Measurements from ENCODE around the gene SFI1.
"Not testable (repeated sequence)": the region's sequence is repeated elsewhere in the genome, so short reads cannot be mapped to it uniquely, and the experiment has no call there.

Gene SFI1

DNA sequence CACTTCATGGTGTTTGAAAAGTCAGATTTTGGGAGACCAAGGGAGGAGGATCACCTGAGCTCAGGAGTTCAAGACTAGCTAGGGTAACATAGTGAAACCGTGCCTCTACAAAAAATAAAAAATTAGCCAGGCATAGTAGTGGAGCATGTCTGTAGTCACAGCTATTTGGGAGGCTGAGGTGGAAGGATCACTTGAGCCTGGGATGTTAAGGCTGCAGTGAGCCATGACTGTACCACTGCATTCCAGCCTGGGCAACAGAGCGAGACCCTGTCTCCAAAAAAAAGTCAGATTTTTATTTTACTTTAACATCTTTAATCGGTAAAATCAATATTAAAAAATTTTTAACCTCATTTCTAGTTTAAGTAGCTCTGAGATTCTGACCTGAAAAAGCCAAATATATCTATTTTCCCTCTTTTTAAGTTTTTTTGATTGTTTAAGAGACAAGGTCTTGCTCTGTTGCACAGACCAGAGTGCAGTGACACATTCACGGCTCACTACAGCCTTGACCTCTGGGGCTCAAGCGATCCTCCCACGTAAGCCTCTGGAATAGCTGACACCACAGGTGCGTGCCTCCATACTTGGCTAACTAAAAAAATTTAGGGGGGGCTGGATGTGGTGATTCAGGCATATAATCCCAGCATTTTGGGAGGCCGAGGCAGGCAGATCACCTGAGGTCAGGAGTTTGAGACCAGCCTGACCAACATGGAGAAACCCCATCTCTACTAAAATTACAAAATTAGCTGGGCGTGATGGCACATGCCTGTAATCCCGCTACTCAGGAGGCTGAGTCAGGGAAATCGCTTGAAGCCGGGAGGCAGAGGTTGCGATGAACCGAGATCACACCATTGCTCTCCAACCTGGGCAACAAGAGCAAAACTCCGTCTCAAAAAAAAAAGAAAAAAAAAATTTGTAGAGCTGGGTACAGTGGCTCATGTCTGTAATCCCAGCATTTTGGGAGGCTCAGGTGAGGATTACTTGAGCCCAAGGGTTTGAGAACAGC, 48.4 kb downstream of the SFI1 start:
- DNase-seq (ENCODE audit: low read depth in 2 of 2) = no peak

DNA sequence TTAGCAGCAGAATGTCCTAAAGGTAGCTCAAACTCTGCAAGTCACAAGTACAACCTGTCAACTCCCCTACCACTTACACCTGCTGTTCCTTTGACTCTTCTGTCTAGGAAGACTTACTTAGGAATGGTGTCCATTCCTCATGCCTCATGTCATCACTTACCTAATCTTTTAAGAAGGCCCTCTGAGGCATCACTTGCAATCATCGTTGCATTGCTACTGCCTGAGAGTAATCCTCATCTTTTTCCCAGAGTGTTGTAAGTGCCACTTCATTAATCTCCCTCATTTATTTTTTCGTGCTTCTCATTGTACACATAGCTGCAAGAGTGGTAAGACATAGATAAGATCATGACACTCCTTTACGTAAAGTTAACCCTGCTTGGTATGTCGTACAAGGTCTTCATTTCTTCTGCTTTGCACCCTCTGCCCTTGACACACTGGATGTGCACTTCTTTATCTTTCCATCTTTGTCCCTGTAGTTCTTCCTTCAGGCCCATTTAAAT, 54.6 kb downstream of the SFI1 start:
- DNase-seq (ENCODE audit: low read depth in 2 of 2) = no peak

DNA sequence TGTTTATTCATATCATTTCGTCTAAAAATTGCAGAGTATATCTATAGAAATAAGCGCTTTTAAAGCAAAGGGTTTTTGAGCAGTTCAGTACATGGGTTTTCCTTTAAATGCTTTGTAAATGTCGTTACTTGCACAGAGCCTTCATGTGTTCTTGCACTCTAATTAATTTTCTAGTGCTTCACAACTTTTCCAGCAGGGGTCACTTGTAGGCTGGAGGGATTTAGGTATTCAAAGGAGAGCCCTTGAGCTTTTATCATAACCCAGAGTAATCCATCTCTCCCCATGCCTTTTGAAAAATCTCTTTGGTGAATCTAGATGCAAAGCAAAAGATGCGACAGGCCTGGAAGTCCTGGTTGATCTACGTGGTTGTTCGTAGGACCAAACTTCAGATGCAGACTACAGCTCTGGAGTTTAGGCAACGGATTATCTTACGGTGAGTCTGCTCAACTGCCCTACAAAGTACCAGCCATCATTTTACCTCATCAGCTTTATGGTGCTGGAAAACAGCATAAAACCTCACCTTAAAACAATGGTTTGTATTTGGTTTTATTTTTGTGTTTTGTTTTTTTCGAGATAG, 60.4 kb downstream of the SFI1 start:
- DNase-seq (ENCODE audit: low read depth in 2 of 2) = no peak

DNA sequence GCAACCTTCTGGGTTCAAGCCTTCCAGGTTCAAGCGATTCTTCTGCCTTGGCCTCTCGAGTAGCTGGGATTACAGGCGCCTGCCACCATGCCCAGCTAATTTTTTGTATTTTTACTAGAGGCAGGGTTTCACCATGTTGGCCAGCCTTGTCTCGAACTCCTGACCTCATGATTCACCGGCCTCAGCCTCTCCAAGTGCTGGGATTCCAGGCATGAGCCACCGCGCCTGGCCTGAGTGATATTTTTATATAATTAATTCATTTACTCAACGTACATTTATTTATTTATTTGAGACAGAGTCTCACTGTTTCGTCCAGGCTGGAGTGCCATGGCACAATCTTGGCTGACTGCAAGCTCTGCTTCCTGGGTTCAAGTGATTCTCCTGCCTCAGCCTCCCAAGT, 62.2 kb downstream of the SFI1 start:
- DNase-seq (ENCODE audit: low read depth in 2 of 2) = not testable (repeated sequence)

DNA sequence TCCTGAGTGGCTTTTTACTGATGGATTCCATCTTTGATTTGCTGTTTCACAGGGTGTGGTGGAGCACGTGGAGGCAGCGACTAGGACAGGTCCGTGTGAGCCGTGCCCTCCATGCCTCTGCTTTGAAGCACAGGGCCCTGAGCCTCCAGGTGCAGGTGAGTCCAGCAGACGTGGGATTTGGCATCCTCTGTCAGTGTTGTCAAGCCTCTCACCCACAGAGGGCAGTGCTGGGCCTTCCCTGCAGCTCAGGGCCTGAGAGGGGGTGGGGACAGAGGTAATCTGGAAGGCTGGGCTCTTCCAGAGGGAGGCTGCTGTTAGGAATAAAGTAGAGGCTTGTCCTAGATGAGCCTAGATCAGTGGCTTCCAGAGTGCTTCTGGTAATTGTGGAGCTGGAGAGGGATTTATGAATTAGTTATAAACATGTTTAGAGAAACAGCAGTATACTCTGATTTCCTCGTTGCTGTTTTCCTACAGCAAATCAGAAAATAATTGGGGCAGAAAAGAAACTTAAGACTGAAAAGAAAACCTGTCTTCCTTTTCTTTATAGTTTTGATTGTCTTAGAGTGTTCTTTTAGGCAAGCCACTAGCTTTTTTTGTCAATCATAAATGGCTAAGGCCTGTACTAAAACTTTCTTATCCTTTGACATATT, 65.0 kb downstream of the SFI1 start:
- DNase-seq (ENCODE audit: low read depth in 2 of 2) = no peak

DNA sequence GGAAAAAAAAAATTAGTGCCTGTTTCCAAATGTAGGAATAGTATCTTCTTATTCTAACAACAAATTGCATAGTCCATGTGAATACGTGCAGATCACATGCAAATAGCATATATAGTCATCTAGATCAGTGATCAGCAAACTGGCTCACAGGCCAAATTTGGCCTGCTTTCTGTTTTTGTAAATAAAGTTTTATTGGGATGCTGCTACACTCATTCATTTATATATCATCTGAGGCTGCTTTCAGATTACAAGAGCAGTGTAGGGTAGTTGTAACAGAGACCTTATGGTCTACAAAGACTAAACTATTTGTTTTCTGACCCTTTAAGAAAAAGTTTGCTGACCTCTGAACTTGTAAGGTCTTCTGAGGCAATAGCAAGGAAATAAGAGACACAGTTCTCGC, 65.6 kb downstream of the SFI1 start:
- no peak for DNase-seq (ENCODE audit: low read depth in 2 of 2)

DNA sequence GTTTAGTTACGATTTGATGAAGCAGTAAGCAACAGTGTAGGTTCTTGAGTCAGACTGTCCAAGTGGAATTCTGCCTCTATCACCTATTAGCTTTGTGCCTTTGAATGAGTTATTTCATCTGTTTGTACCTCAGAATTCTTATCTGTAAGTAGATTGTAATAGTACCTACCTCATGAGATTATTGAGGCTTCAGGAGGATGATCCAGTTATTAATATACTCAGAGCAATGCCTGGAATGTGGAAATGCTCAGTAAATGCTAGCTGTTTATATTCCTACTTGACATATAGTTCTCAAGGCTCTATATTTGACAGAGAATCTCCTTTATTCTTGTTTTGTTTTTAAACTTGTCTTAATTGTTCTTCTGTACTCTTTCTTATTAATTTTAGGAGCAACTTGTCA, 70.1 kb downstream of the SFI1 start:
- DNase-seq (ENCODE audit: low read depth in 2 of 2) = no peak

DNA sequence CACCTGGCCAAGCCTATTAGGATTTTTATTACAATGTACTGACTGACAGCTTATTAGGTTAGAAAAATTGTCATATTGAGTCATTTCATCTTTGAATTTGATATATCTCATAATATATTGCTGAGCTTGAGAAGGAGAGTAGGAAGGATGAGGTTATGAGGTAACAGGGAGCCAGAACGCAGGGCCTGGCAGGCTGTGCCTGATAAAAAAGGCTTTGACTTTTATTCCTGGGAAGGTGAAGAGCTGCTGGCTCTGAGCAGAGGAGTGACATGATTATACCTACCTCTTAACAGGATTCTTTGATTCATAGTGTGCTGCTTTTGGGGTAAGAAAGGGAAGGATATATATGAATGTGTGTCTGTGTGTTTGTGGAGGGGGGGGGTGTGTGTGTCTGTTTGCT, 70.9 kb downstream of the SFI1 start:
- DNase-seq (ENCODE audit: low read depth in 2 of 2) = no peak

DNA sequence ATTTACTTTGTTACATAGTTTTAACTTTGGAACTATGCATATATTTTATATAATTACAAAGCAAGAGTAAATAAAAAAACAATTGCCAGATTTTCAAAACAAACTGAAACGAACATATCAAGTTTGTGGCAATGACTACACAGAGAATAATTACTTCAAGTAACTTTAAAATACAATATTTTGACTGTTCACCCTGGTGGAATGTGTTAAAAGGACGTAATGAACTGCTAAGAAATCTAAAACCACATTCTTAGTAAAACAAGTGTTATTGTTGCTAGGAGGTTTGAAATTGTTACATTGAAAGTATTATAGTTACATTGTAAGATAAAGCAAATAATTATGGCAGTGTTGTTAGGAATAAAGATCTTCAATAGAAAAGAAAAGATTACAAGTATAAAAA, 71.4 kb downstream of the SFI1 start:
- no peak for DNase-seq (ENCODE audit: low read depth in 2 of 2)

DNA sequence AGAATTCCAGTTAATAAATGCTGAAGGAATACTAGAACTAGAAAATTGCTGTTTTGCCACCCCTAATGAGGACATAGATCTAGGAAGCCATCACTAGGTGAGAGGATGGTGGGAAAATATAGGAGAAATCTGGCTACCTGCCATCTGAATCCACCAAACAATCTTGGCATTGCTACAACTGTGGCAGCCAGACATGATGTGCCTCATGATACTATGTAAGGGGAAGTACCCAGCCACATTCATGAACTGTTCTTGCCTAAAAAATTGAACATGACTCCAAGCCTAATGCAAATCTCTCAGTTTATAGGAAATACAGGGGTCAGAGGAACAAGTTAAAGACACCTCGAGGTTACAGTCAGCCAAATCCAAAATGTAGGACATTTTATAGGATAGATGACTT, 72.8 kb downstream of the SFI1 start:
- no peak for DNase-seq (ENCODE audit: low read depth in 2 of 2)

DNA sequence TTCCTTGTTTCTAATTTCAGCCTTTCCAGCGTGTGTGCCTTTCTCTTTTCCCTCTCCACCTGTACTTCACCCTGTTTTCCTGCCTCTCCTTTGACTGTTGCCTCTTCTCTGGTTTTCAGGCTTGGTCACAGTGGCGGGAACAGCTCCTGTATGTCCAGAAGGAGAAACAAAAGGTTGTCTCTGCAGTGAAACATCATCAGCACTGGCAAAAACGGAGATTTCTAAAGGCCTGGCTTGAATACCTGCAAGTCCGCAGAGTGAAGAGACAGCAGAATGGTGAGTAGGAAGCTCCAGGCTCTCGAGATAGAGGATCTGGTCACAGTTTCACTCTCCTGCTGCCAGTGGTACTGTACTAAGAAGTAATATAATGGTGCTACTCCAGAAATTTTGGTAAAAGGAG, 76.6 kb downstream of the SFI1 start:
- DNase-seq (ENCODE audit: low read depth in 2 of 2) = no peak

DNA sequence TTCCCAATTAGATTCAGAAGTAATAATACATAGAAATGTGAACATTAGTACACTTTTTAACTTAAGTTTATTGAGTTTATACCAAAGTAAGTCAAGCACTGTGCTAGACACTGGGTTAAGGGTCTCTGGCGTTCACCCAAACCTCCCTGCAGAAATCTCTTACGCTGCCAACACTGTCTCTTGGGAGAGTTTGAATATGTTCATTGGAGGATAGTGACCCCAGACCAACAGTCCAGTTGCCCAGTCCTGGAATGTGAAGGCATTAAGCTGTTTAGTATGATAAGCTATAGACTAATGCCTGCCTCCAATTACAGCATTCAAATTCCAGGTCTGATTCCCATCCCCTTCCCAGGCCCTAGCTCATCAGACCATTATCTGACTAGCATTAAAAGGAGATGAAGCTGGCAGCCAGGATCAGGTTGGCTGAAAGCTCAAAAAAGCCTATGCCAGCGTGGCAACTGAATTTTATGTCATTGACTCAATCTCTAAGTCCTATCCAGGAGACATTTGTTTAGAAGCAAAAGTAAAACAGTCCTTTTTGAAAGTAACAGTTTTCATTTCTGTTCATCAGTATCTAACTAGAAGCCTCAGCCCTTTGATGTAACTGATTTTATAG, 77.8 kb downstream of the SFI1 start:
- no peak for DNase-seq (ENCODE audit: low read depth in 2 of 2)

DNA sequence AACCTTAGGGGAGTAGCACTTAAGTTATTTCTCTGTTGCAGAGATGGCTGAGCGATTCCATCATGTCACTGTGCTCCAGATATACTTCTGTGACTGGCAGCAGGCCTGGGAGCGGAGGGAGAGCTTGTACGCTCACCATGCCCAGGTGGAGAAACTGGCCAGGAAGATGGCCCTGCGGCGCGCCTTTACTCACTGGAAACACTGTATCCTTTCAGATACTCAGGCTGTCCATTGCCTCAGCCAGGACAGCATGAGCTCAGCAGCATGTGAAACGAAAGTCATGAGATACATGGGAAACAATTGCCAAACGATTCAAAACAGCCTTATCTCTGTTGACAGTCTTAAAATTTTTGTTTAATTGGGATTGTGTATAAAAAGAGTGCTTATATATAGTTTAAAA, 78.9 kb downstream of the SFI1 start:
- DNase-seq (ENCODE audit: low read depth in 2 of 2) = no peak

DNA sequence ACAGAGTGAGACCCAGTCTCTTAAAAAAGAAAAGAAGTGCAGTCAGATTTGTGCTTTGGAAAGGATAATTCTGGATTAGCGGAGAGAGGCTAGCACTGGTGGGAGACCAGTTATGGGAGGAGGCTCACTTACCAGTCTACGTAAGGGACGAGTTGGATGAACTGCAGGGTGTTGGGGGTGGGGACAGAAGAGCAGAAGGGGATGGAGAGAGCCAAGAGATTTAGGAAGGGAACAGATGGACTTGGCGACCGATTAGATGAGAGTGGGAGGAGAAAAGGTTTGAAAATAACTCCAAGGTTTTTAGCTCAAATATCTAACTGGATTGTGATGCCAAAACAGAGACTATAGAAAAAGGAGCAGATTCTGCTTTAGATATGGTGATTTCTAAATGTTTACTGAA, 81.4 kb downstream of the SFI1 start:
- no peak for DNase-seq (ENCODE audit: low read depth in 2 of 2)

DNA sequence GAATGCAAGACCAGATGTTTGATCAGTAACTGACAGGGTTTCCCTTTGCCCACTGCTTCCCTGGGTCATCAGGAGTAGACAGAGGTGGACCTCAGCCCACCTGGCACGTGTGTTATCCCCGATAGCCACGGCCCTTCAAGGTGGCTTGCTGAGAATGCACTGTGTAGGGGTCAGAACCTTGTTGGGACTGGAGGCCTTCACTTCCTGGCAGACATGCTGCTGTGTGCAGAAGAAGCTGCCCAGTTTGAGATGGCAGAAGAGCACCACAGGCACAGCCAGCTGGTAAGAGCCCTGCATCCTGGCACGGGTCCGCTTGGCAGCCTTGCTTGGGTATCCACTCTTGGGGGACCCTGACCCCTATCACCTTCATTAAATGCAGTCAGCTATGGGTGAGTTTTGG, 81.8 kb downstream of the SFI1 start:
- no peak for DNase-seq (ENCODE audit: low read depth in 2 of 2)

DNA sequence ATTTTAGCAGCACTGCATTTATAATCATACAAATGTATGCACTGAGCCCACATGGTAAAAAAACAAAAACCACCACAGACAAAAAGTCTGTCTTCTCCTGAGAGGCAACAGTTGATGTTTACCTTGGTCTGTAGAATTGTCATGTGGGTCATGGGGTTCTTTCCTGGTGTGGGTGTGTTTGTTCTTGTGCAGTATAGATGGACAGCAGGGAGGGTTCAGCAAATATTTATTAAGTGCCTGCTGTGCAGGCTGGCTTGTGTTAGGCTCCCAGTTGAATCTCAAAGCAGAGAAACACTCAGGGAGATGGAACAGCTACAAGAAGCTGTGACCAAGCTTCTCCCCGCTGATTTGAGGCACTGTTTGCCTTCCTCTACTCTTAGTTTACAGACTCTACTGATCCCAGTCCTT, 83.5 kb downstream of the SFI1 start:
- no peak for DNase-seq (ENCODE audit: low read depth in 2 of 2)

DNA sequence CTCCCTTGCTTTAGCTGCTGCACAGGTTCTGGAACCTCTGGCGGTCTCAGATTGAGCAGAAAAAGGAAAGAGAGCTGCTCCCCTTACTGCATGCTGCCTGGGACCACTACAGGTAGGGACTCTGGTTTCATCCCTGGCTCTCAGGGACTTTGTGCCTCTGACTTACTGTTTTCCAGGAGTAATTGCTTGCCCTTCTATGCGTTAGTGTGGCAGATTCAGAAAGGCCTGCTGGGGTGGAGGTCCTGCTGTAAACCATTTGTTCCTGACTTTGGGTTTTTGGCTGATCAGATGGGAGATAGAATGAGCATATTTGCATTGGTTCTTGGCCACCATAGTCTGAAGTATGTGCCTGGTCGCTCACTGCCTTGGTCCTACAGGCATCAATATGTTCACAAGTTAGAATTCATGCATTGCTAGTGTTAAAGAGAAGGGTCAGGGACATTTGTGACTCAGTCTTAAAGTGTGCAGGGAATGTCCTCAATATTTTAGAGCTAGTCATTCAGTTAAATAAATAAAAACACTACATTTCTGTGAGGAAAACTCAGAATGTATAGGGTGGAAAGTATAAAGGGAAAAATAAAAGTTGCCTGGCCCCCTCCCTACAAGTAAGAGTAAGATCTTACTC, 87.6 kb downstream of the SFI1 start:
- no peak for DNase-seq (ENCODE audit: low read depth in 2 of 2)

DNA sequence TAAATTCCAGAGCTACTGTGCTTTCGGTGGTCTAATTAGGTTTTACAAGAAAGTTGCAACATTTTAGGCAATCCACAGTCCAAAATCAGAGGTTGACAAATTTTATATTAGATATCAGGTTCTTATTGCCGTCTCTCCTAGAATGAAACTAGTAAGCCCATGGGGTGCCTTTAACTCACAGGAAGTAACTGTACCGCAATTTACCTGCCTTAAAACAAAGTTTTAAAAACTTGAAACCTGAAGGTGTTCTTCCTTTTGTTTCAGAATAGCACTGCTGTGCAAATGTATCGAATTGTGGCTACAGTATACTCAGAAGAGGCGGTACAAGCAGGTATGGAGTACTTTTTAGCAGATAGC, 88.4 kb downstream of the SFI1 start:
- no peak for DNase-seq (ENCODE audit: low read depth in 2 of 2)

DNA sequence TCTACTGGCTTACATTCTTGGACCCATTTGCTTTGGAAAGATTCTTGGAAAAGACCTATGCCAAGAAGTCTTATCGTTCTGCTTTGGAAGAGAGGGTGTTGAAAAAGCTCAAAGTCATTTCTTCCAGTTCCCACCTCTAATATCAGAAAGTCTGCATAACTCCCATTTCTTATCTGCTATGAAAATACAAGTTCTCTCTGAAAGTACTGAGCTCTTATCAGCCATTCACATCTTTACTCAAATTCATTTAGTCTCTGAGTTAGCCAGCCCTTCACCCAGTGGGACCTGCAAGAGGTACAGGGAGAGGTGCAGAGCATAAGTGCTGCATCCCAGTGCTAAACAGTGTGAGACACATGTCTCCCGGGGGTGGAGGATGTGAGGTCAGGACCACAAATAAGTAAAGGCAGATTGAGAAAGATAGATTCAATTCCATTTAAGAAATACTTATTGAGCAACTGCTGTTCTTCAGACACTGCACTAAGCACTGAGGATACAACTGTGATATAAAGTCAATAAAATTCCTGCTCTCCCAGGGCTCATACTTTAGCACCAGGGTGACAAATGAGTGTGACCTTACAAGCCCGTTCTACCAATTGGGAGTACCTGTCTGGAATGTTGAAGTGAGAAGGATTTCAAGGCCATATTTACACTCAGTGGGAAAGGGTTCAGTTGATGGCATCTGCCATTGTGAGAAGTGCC, 89.0 kb downstream of the SFI1 start:
- DNase-seq (ENCODE audit: low read depth in 2 of 2) = no peak

DNA sequence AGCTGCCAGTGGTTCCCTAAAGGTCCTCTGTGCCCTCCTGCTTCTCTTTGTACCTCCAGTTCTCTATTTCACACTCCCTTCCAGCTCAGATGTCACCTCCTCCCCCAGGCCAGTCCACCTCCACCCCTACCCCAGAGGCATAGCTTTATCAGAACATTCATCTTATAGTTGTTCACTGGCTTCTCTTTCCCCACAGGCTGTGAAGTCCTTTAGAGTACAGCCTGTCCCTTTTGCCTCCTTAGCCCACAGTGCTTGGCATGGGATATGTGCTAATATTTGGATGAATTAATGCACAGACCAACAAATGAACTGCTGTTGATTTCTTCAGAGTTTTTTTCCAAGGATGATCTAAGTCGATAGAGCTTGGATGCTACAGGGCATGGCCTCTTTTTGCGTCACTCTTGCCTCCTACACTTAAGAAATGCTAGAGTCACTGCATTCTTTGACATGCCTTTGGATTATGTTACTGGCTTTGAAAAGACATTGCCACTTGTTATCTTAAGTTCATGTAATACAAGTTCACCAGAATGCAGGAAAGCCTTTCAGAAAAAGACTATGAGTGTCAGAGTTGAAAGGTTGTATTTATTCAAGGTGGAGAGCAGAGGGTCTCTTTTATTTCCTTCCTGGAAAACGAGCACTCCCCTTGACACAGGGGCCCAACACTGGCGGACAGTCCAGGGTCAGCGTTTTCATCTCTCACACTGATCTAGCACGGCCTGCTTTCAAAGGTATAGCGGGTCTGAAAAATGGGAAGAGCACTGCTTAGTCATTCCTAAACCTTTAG, 90.0 kb downstream of the SFI1 start:
- DNase-seq (ENCODE audit: low read depth in 2 of 2) = no peak
